Prostate gland (tissue), 2 donors: ENCODE results near the gene TFEB. TPM values are rescaled to one million over a fixed set of nuclear protein-coding genes. Genes with fewer than 3 reads are reported as not detected.

Experiments used
- DNase-seq: peaks from one replicate; pipeline ENCODE4 v3.0.0-alpha.2; 2019; ENCODE audit warnings: low spot score
- H3K27ac ChIP-seq, 2 donors: fragments of 200-600 bp; sonication (generic); 2 replicates each; pipeline ENCODE4 v1.5.1; 2017 to 2019
- H3K27me3 ChIP-seq: fragments of 200-600 bp; sonication (generic); replicated peaks from 2 replicates; pipeline ENCODE4 v1.5.1; 2019; ENCODE audit not compliant: insufficient read depth
- H3K36me3 ChIP-seq, 2 donors: fragments of 200-600 bp; sonication (generic); 1 replicate in 1 of 2; 2 replicates in 1 of 2; pipeline versions ENCODE4 v1.5.1 to v1.8.1; 2017 to 2019
- H3K4me1 ChIP-seq: fragments of 200-600 bp; sonication (generic); replicated peaks from 2 replicates; pipeline ENCODE4 v1.5.1; 2019
- H3K4me3 ChIP-seq, 2 donors: fragments of 200-600 bp; sonication (generic); 2 replicates each; pipeline ENCODE4 v1.5.1; 2017 to 2019
- H3K9me3 ChIP-seq: fragments of 200-600 bp; sonication (generic); 2 replicates; pipeline ENCODE4 v1.5.1; 2017
- CTCF ChIP-seq, 4 experiments: fragments of 200-600 bp in 2 of 4; fragments of 450-650 bp in 2 of 4; sonication (generic) in 2 of 4; IDR thresholded peaks; 1 replicate in 3 of 4; 2 replicates in 1 of 4; pipeline ENCODE4 v1.5.1; 2016 to 2019; ENCODE audit warnings: antibody characterized with exemption in 4 of 4, mild to moderate bottlenecking in 2 of 4, moderate library complexity in 2 of 4
- POLR2A ChIP-seq: fragments of 450-650 bp; IDR thresholded peaks from one replicate; pipeline ENCODE4 v1.6.1; 2016; ENCODE audit warnings: antibody characterized with exemption, mild to moderate bottlenecking
- POLR2AphosphoS5 ChIP-seq: sonication (generic); formaldehyde crosslinking; IDR thresholded peaks from one replicate; pipeline ENCODE4 v1.6.1; 2017; ENCODE audit warnings: antibody characterized with exemption
- WGBS: methylation state at CpG from one replicate; pipeline ENCODE4 v1.1.5; 2018; 5-methylcytosine and 5-hydroxymethylcytosine counted together
- intact Hi-C: fragments of 100-400 bp; cut with DNase I; formaldehyde crosslinking; loops from one replicate; pipeline ENCODE4 v1.14.2; 2022
- total RNA-seq, 2 donors: library from RNA; depleted of rRNA; stranded (reverse); fragments of >200 nt; gene quantifications; one replicate each; pipeline ENCODE4 v1.1.0, GENCODE V29; 2016

TFEB gene
- total RNA-seq, 2 donors from 2014 or later, result 28.4 to 31.2 TPM

GRCh38 chr6:41704656-41705310 lies 30.6 kb downstream of the TFEB start:
- 66% methylated on average over 5 of the region's 5 CpGs for WGBS
- Histone ChIP-seq H3K4me1 (peaks cover 30% of the 10 kb centered on the region), H3K9me3 (no peaks in the 10 kb centered on the region), H3K36me3 (no peaks in the 10 kb centered on the region), H3K27me3 (no peaks in the 10 kb centered on the region), H3K4me3 (no peak overlapping the region), H3K27ac (peak overlapping the region; percentile 74 to 79)
- TF ChIP-seq POLR2AphosphoS5 (peak; percentile 17), CTCF (IDR thresholded peaks at IDR 0.05) (no peak), POLR2A (no peak)
- intact Hi-C loops, result no loop called here
- no peak for DNase-seq

- no peak for TF ChIP-seq CTCF (IDR thresholded peaks at IDR 0.05)
- TF ChIP-seq POLR2AphosphoS5, result no peak
- no peak for TF ChIP-seq POLR2A
- H3K27ac ChIP-seq, result peak overlapping the region in 1 of 2 donors; percentile 79
- 80% methylated on average over 7 of the region's 7 CpGs for WGBS
- no peaks in the 10 kb centered on the region for H3K9me3 ChIP-seq
- intact Hi-C loops, result no loop called here
- no peaks in the 10 kb centered on the region for H3K36me3 ChIP-seq
- peaks cover 30% of the 10 kb centered on the region for H3K4me1 ChIP-seq
- no peak overlapping the region for H3K4me3 ChIP-seq
- DNase-seq, result no peak
- H3K27me3 ChIP-seq, result no peaks in the 10 kb centered on the region
These were observed 31.4 kb downstream of the TFEB start for GRCh38 chr6:41704028-41704427.

- H3K27me3 ChIP-seq, result no peaks in the 10 kb centered on the region
- 89% methylated on average over 14 of the region's 14 CpGs for WGBS
- H3K4me1 ChIP-seq, result peaks cover 23% of the 10 kb centered on the region
- intact Hi-C loops, result no loop called here
- H3K27ac ChIP-seq, result no peak overlapping the region
- TF ChIP-seq POLR2A, result no peak
- TF ChIP-seq POLR2AphosphoS5, result no peak
- no peak for TF ChIP-seq CTCF (IDR thresholded peaks at IDR 0.05)
- no peak overlapping the region for H3K4me3 ChIP-seq
- H3K36me3 ChIP-seq, result no peaks in the 10 kb centered on the region
- no peak for DNase-seq
- H3K9me3 ChIP-seq, result no peaks in the 10 kb centered on the region
These were observed 32.5 kb downstream of the TFEB start for GRCh38 chr6:41702771-41703494.

- Histone ChIP-seq H3K36me3 (no peaks in the 10 kb centered on the region), H3K27me3 (no peaks in the 10 kb centered on the region), H3K4me1 (peaks cover 16% of the 10 kb centered on the region), H3K4me3 (no peak overlapping the region), H3K9me3 (no peaks in the 10 kb centered on the region), H3K27ac (no peak overlapping the region)
- no peak for TF ChIP-seq CTCF (IDR thresholded peaks at IDR 0.05)
- TF ChIP-seq POLR2AphosphoS5, result no peak
- TF ChIP-seq POLR2A, result no peak
- WGBS, result 93% methylated on average over 10 of the region's 10 CpGs
- DNase-seq, result no peak
- intact Hi-C loops, result no loop called here
These were observed 33.2 kb downstream of the TFEB start for GRCh38 chr6:41702089-41702745.
